Endothelial cell of umbilical vein (primary cell): ENCODE results near the gene MTF2. TPM values are rescaled to one million over a fixed set of nuclear protein-coding genes. Genes with fewer than 3 reads are reported as not detected.

Source experiments
- BruUV-seq: library from RNA; stranded (reverse); fragments of 400-500 nt; replicated peaks from 2 replicates; lab custom pipeline; 2021; lab: Mats Ljungman, UMichigan
- CTCF ChIA-PET: fragments of 300-600, 350-600 bp; sonication (Branson Sonifier 250); formaldehyde crosslinking; loops from one replicate; lab custom pipeline; 2021; ENCODE audit warnings: antibody characterized with exemption, inconsistent platforms; lab: Charles Lee
- POLR2A ChIA-PET: fragments of 300-600, 350-600 bp; sonication (Branson Sonifier 250); formaldehyde crosslinking; loops from one replicate; lab custom pipeline; 2021; ENCODE audit warnings: antibody characterized with exemption, inconsistent platforms; lab: Charles Lee
- DNase-seq: peaks from one replicate; pipeline ENCODE4 v3.0.0-alpha.2; 2011; ENCODE audit warnings: low read depth, low spot score
- FAIRE-seq: peaks from 2 replicates; lab custom pipeline; 2011; peaks lifted over from hg19 to GRCh38; lab: Jason Lieb, UNC
- H2AFZ ChIP-seq: 2 replicates; pipeline ENCODE4 v1.6.0; 2012; ENCODE audit warnings: low read depth, low read length, control low read depth, inconsistent platforms
- H3K27ac ChIP-seq: 2 replicates; pipeline ENCODE4 v1.5.1; 2011; ENCODE audit warnings: low read depth, mild to moderate bottlenecking, control low read depth, low read length, moderate library complexity; ENCODE audit not compliant: insufficient read depth
- H3K27me3 ChIP-seq, 2 experiments: 2 replicates each; pipeline versions ENCODE4 v1.6.0 to v1.6.1; 2011; ENCODE audit warnings: low read length in 2 of 2, mixed read lengths in 1 of 2; ENCODE audit not compliant: control insufficient read depth in 2 of 2, insufficient read depth in 2 of 2
- H3K36me3 ChIP-seq, 2 experiments: 2 replicates in 1 of 2; 3 replicates in 1 of 2; pipeline ENCODE4 v1.5.1; 2011; ENCODE audit warnings: low read length in 2 of 2, mild to moderate bottlenecking in 1 of 2, moderate library complexity in 1 of 2; ENCODE audit not compliant: control insufficient read depth in 2 of 2, insufficient read depth in 2 of 2; ENCODE audit errors: extremely low read depth in 1 of 2
- H3K4me1 ChIP-seq: 3 replicates; pipeline ENCODE4 v1.5.1; 2011; ENCODE audit warnings: mild to moderate bottlenecking, low read length; ENCODE audit not compliant: control insufficient read depth, insufficient read depth; ENCODE audit errors: extremely low read depth
- H3K4me2 ChIP-seq: 2 replicates; pipeline ENCODE4 v1.6.1; 2011; ENCODE audit warnings: low read length, control low read depth, mixed read lengths; ENCODE audit not compliant: insufficient read depth
- H3K4me3 ChIP-seq, 3 experiments: fragments of 200-600 bp in 1 of 3; sonication (generic), shearing (Covaris generic) in 1 of 3; replicated peaks in 1 of 3; 2 replicates each; pipeline ENCODE4 v1.5.1; 2011 to 2016; ENCODE audit warnings: control low read depth in 3 of 3, low read length in 3 of 3, mild to moderate bottlenecking in 2 of 3, inconsistent platforms in 1 of 3, low read depth in 1 of 3, moderate library complexity in 1 of 3; ENCODE audit not compliant: insufficient read depth in 1 of 3
- H3K79me2 ChIP-seq: 2 replicates; pipeline ENCODE4 v1.6.0; 2012; ENCODE audit warnings: low read length, inconsistent platforms; ENCODE audit not compliant: control insufficient read depth, insufficient read depth
- H3K9ac ChIP-seq: replicated peaks from 2 replicates; pipeline ENCODE3; 2011; ENCODE audit warnings: low read length, control low read depth; ENCODE audit not compliant: insufficient read depth; ENCODE audit errors: extremely low read depth
- H3K9me1 ChIP-seq: replicated peaks from 3 replicates; pipeline ENCODE4 v1.6.0; 2011; ENCODE audit warnings: mild to moderate bottlenecking, low read length; ENCODE audit not compliant: control insufficient read depth, insufficient read depth; ENCODE audit errors: extremely low read depth
- H3K9me3 ChIP-seq: replicated peaks from 2 replicates; pipeline ENCODE4 v1.5.1; 2012; ENCODE audit warnings: low read length, inconsistent platforms; ENCODE audit not compliant: control insufficient read depth, insufficient read depth
- H4K20me1 ChIP-seq: replicated peaks from 2 replicates; pipeline ENCODE3; 2011; ENCODE audit warnings: mild to moderate bottlenecking, low read length; ENCODE audit not compliant: control insufficient read depth, insufficient read depth; ENCODE audit errors: extremely low read depth
- EZH2 ChIP-seq: IDR thresholded peaks from 2 replicates; pipeline ENCODE4 v1.6.1; 2012; ENCODE audit warnings: borderline replicate concordance, low read depth, mild to moderate bottlenecking, moderate library complexity, low read length, inconsistent platforms; ENCODE audit not compliant: severe bottlenecking
- FOS ChIP-seq: IDR thresholded peaks from 2 replicates; pipeline ENCODE4 v1.6.1; 2011; ENCODE audit warnings: mild to moderate bottlenecking, low read length, moderate library complexity, borderline replicate concordance; ENCODE audit not compliant: insufficient read depth
- GATA2 ChIP-seq: IDR thresholded peaks from 2 replicates; pipeline ENCODE4 v1.7.0; 2011; ENCODE audit warnings: low read depth, mild to moderate bottlenecking, moderate library complexity, mixed read lengths, low read length; ENCODE audit not compliant: insufficient read length, insufficient read depth
- JUN ChIP-seq: IDR thresholded peaks from 2 replicates; pipeline ENCODE4 v1.6.1; 2011; ENCODE audit warnings: borderline replicate concordance, low read depth; ENCODE audit not compliant: insufficient read length, insufficient read depth
- MYC ChIP-seq: IDR thresholded peaks from one replicate; pipeline ENCODE4 v1.6.1; 2011; ENCODE audit warnings: mild to moderate bottlenecking, low read depth, low read length
- POLR2A ChIP-seq: IDR thresholded peaks from 2 replicates; pipeline ENCODE4 v1.6.1; 2012; ENCODE audit warnings: low read depth, mild to moderate bottlenecking, control low read depth, low read length
- POLR2AphosphoS5 ChIP-seq: IDR thresholded peaks from 2 replicates; pipeline ENCODE4 v1.6.1; 2012; ENCODE audit warnings: low read depth, mild to moderate bottlenecking, control low read depth, low read length, moderate library complexity; ENCODE audit not compliant: insufficient read depth
- dilution Hi-C: fragments of 300-500 bp; cut with MboI; formaldehyde crosslinking; loops from one replicate; pipeline ENCODE4 v1.15.0; 2019; ENCODE audit warnings: low sequenced_read_pairs; ENCODE audit not compliant: extremely low pct_ligation_motif_present
- intact Hi-C: fragments of 100-400 bp; cut with micrococcal nuclease; formaldehyde crosslinking; loops from one replicate; pipeline ENCODE4 v1.10.0; 2022
- polyA plus RNA-seq, 4 experiments: library from polyadenylated mRNA; depleted of rRNA in 3 of 4; stranded (reverse) in 3 of 4; unstranded in 1 of 4; fragments of >200 nt; gene quantifications; 2 replicates each; pipeline versions ENCODE4 v1.2.1 to v1.2.3, GENCODE V29; 2011 to 2012; ENCODE audit warnings: missing spikeins in 1 of 4
- total RNA-seq: library from RNA; stranded (reverse); gene quantifications from 2 replicates; pipeline ENCODE4 v1.2.3, GENCODE V29; 2021
- TF ChIP-seq, protein P1 (sequence below), 2 donors: IDR thresholded peaks; 1 replicate in 1 of 2; 2 replicates in 1 of 2; pipeline ENCODE4 v1.5.1; 2011; ENCODE audit warnings: low read length in 2 of 2, mild to moderate bottlenecking in 2 of 2, moderate library complexity in 2 of 2, control low read depth in 1 of 2, inconsistent platforms in 1 of 2, low read depth in 1 of 2; ENCODE audit not compliant: insufficient read depth in 1 of 2; ENCODE audit errors: extremely low read depth in 1 of 2
- TF ChIP-seq, protein P2 (sequence below): IDR thresholded peaks from 2 replicates; pipeline ENCODE4 v1.6.1; 2011; ENCODE audit not compliant: insufficient read depth, insufficient read length

MTF2 gene
- total and polyA plus RNA-seq, 2 donors (not counting 3 experiments of a cell fraction or from before 2014, with no cell fraction given), result 20.1 to 40.5 TPM

DNA sequence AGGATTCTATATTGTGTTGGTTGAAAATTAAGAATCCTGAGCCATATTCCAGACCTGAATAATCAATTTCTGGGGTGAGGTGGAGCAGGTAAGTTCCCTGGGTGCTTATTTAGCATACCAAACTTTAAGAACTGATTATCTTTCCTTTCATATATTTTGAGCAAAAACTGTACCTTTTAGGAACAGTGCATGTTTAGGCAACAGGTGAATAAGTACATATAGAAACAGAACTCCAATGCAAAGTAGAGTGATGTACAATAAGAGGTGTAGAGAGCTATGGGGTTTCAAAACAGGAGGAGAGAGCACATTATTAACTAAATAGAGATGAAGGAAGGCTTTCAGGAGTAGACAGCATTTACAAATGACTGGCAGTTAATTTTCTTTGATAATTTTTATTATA lies 72.4 kb downstream of the MTF2 start:
- Histone ChIP-seq H3K4me2 (no peak overlapping the region), H3K9me1 (no peaks in the 10 kb centered on the region), H3K36me3 (peaks cover 2 to 9% of the 10 kb centered on the region in 2 experiments), H3K4me3 (no peak overlapping the region), H3K4me1 (peaks cover 8% of the 10 kb centered on the region), H2AFZ (no peak overlapping the region), H3K9me3 (no peaks in the 10 kb centered on the region), H3K27ac (no peak overlapping the region), H3K27me3 (no peaks in the 10 kb centered on the region), H4K20me1 (peaks cover 2% of the 10 kb centered on the region), H3K79me2 (peaks cover 10% of the 10 kb centered on the region), H3K9ac (no peak overlapping the region)
- no peak for FAIRE-seq
- dilution Hi-C loops (no loop called here), intact Hi-C loops (no loop called here)
- no TSS peak for BruUV-seq
- DNase-seq, result no peak
- no peak for TF ChIP-seq EZH2
- TF ChIP-seq, protein P1, sequence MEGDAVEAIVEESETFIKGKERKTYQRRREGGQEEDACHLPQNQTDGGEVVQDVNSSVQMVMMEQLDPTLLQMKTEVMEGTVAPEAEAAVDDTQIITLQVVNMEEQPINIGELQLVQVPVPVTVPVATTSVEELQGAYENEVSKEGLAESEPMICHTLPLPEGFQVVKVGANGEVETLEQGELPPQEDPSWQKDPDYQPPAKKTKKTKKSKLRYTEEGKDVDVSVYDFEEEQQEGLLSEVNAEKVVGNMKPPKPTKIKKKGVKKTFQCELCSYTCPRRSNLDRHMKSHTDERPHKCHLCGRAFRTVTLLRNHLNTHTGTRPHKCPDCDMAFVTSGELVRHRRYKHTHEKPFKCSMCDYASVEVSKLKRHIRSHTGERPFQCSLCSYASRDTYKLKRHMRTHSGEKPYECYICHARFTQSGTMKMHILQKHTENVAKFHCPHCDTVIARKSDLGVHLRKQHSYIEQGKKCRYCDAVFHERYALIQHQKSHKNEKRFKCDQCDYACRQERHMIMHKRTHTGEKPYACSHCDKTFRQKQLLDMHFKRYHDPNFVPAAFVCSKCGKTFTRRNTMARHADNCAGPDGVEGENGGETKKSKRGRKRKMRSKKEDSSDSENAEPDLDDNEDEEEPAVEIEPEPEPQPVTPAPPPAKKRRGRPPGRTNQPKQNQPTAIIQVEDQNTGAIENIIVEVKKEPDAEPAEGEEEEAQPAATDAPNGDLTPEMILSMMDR (IDR thresholded peaks at IDR 0.05; ENCODE audit: extremely low read depth in 1 of 2, insufficient read depth in 1 of 2, low read depth in 1 of 2, low read length in 2 of 2), result no peak
- TF ChIP-seq FOS, result no peak
- TF ChIP-seq POLR2AphosphoS5, result no peak
- no peak for TF ChIP-seq GATA2
- no peak for TF ChIP-seq JUN
- CTCF ChIA-PET, result no interaction called here
- POLR2A ChIA-PET, result no interaction called here

DNA sequence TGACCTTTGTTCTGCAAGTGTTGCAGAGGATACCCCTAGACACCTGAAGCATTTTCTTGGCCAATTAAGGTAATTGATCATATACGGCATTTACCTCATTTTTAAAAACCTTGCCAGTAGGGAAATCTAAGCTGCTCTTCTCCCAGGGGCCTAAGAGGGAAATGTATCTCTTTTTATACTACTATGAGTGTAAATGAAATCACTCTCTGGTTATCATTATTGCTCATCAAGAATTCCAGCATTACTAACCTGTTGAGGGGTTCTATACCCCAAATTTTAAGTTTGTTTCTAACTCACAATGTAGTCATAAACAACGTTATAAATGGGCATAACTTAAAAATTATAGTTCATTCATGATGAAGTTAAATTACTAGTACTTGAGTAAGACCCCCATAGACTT lies 73.8 kb downstream of the MTF2 start:
- Histone ChIP-seq H3K36me3 (peaks cover 2 to 6% of the 10 kb centered on the region in 2 experiments), H4K20me1 (no peaks in the 10 kb centered on the region), H3K4me3 (no peak overlapping the region), H3K9ac (no peak overlapping the region), H3K79me2 (peaks cover 10% of the 10 kb centered on the region), H3K27ac (no peak overlapping the region), H3K4me2 (no peak overlapping the region), H3K9me1 (no peaks in the 10 kb centered on the region), H3K4me1 (peaks cover 8% of the 10 kb centered on the region), H2AFZ (no peak overlapping the region), H3K27me3 (no peaks in the 10 kb centered on the region), H3K9me3 (no peaks in the 10 kb centered on the region)
- no TSS peak for BruUV-seq
- no peak for FAIRE-seq
- no peak for TF ChIP-seq MYC
- TF ChIP-seq GATA2, result no peak
- no peak for TF ChIP-seq FOS
- TF ChIP-seq, protein P1 (IDR thresholded peaks at IDR 0.05; ENCODE audit: extremely low read depth in 1 of 2, insufficient read depth in 1 of 2, low read depth in 1 of 2, low read length in 2 of 2), result no peak
- no peak for TF ChIP-seq EZH2
- TF ChIP-seq JUN, result no peak
- no peak for TF ChIP-seq POLR2A
- no peak for TF ChIP-seq POLR2AphosphoS5
- TF ChIP-seq, protein P2, sequence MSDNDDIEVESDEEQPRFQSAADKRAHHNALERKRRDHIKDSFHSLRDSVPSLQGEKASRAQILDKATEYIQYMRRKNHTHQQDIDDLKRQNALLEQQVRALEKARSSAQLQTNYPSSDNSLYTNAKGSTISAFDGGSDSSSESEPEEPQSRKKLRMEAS, result no peak
- intact Hi-C loops (no loop called here), dilution Hi-C loops (no loop called here)
- POLR2A ChIA-PET, result no interaction called here
- DNase-seq, result no peak
- CTCF ChIA-PET, result interaction anchor here (0.8 kb wide), 1 partner anchor 11 kb away, joined by 3 read pairs; no protein-coding TSS in a partner anchor
